ENCODE data around the gene TRDMT1.

TRDMT1 gene

GRCh38 chr10:17232276-17232960 lies 30.9 kb upstream of the TRDMT1 start:
- in situ Hi-C loops (cut with HindIII; ENCODE audit: low sequenced_read_pairs): no loop called here

GRCh38 chr10:17231788-17232187 lies 30.3 kb upstream of the TRDMT1 start:
- in situ Hi-C loops (cut with HindIII; ENCODE audit: low sequenced_read_pairs): no loop called here

- in situ Hi-C loops (cut with HindIII; ENCODE audit: low sequenced_read_pairs): no loop called here
Observed at GRCh38 chr10:17229967-17230682, 28.7 kb upstream of the TRDMT1 start.

- in situ Hi-C loops (cut with HindIII; ENCODE audit: low sequenced_read_pairs): no loop called here
Observed at GRCh38 chr10:17229717-17229966, 28.2 kb upstream of the TRDMT1 start.

- in situ Hi-C loops (cut with HindIII; ENCODE audit: low sequenced_read_pairs): no loop called here
Observed at GRCh38 chr10:17229016-17229716, 27.7 kb upstream of the TRDMT1 start.

GRCh38 chr10:17228091-17229015 lies 26.9 kb upstream of the TRDMT1 start, which contains the start of gene VIM:
Gene VIM, plus strand, starts transcription at chr10:17228241. Its CDS starts 1,182 bp downstream, at chr10:17229423.
- in situ Hi-C loops (cut with HindIII; ENCODE audit: low sequenced_read_pairs): no loop called here

GRCh38 chr10:17227367-17228090 lies 26.1 kb upstream of the TRDMT1 start:
- in situ Hi-C loops (cut with HindIII; ENCODE audit: low sequenced_read_pairs): no loop called here

GRCh38 chr10:17226891-17227303 lies 25.4 kb upstream of the TRDMT1 start:
- in situ Hi-C loops (cut with HindIII; ENCODE audit: low sequenced_read_pairs): no loop called here

GRCh38 chr10:17225808-17226207 lies 24.3 kb upstream of the TRDMT1 start:
- in situ Hi-C loops (cut with HindIII; ENCODE audit: low sequenced_read_pairs): no loop called here

- in situ Hi-C loops (cut with HindIII; ENCODE audit: low sequenced_read_pairs): no loop called here
Observed at GRCh38 chr10:17222329-17222728, 20.9 kb upstream of the TRDMT1 start.

GRCh38 chr10:17220652-17221100 lies 19.2 kb upstream of the TRDMT1 start:
- in situ Hi-C loops (cut with HindIII; ENCODE audit: low sequenced_read_pairs): no loop called here

- in situ Hi-C loops (cut with HindIII; ENCODE audit: low sequenced_read_pairs): no loop called here
Observed at GRCh38 chr10:17219024-17219423, 17.6 kb upstream of the TRDMT1 start.

- in situ Hi-C loops (cut with HindIII; ENCODE audit: low sequenced_read_pairs): no loop called here
Observed at GRCh38 chr10:17217631-17218232, 16.3 kb upstream of the TRDMT1 start.

- in situ Hi-C loops (cut with HindIII; ENCODE audit: low sequenced_read_pairs): no loop called here
Observed at GRCh38 chr10:17216901-17217395, 15.5 kb upstream of the TRDMT1 start.

- in situ Hi-C loops (cut with HindIII; ENCODE audit: low sequenced_read_pairs): no loop called here
Observed at GRCh38 chr10:17216217-17216900, 14.9 kb upstream of the TRDMT1 start.

GRCh38 chr10:17215782-17216122 lies 14.3 kb upstream of the TRDMT1 start:
- in situ Hi-C loops (cut with HindIII; ENCODE audit: low sequenced_read_pairs): no loop called here

- in situ Hi-C loops (cut with HindIII; ENCODE audit: low sequenced_read_pairs): no loop called here
Observed at GRCh38 chr10:17214971-17215781, 13.7 kb upstream of the TRDMT1 start.

GRCh38 chr10:17214526-17214925 lies 13.1 kb upstream of the TRDMT1 start:
- in situ Hi-C loops (cut with HindIII; ENCODE audit: low sequenced_read_pairs): no loop called here
